ENCODE data around the gene TP73.

The TP73 gene

GRCh38 chr1:3607703-3608065 lies 44.6 kb upstream of the TP73 start:
- no peak for DNase-seq (ENCODE audit: extremely low read depth, low read depth)
- no peak for TF ChIP-seq CTCF (IDR thresholded peaks at IDR 0.05; ENCODE audit: low read depth, low read length)

- TF ChIP-seq CTCF (IDR thresholded peaks at IDR 0.05; ENCODE audit: low read depth, low read length): no peak
- no peak for DNase-seq (ENCODE audit: extremely low read depth, low read depth)
These were observed 44.2 kb upstream of the TP73 start for GRCh38 chr1:3608154-3608553.

GRCh38 chr1:3609016-3609768 lies 43.1 kb upstream of the TP73 start:
- DNase-seq (ENCODE audit: extremely low read depth, low read depth): no peak
- TF ChIP-seq CTCF (IDR thresholded peaks at IDR 0.05; ENCODE audit: low read depth, low read length): no peak

GRCh38 chr1:3609769-3610526 lies 42.4 kb upstream of the TP73 start:
- no peak for TF ChIP-seq CTCF (IDR thresholded peaks at IDR 0.05; ENCODE audit: low read depth, low read length)
- DNase-seq (ENCODE audit: extremely low read depth, low read depth): no peak

- TF ChIP-seq CTCF (IDR thresholded peaks at IDR 0.05; ENCODE audit: low read depth, low read length): no peak
- no peak for DNase-seq (ENCODE audit: extremely low read depth, low read depth)
These were observed 41.7 kb upstream of the TP73 start for GRCh38 chr1:3610527-3611169.

- no peak for TF ChIP-seq CTCF (IDR thresholded peaks at IDR 0.05; ENCODE audit: low read depth, low read length)
- no peak for DNase-seq (ENCODE audit: extremely low read depth, low read depth)
These were observed 40.9 kb upstream of the TP73 start, which contains the start of gene MEGF6 for GRCh38 chr1:3611170-3612019. Gene MEGF6, minus strand, starts transcription at chr1:3611508. Its CDS starts 240 bp downstream, at chr1:3611268.
